DND-41 (cell line): Measurements from ENCODE around the gene KRT2.

Source experiments
- ATAC-seq: fragments of 200-7000 bp; cut with Tn5 transposase; 3 replicates; pipeline ENCODE4 v1.9.1; 2021; ENCODE audit warnings: low read depth; ENCODE audit not compliant: insufficient read depth
- DNase-seq: peaks from one replicate; pipeline ENCODE4 v3.0.0-alpha.2; 2020
- H2AFZ ChIP-seq: 2 replicates; pipeline ENCODE4 v1.6.0; 2012; ENCODE audit warnings: low read depth, low read length
- H3K27ac ChIP-seq: 2 replicates; pipeline ENCODE4 v1.5.1; 2012; ENCODE audit warnings: low read length, inconsistent platforms
- H3K27me3 ChIP-seq: fragments of 200-600 bp; sonication (generic); 2 replicates; pipeline ENCODE4 v1.6.0; 2012; ENCODE audit warnings: low read length, mild to moderate bottlenecking, inconsistent platforms; ENCODE audit not compliant: insufficient read depth, poor library complexity
- H3K36me3 ChIP-seq: 2 replicates; pipeline ENCODE4 v1.5.1; 2012; ENCODE audit warnings: low read length, inconsistent platforms; ENCODE audit not compliant: insufficient read depth
- H3K4me1 ChIP-seq: 2 replicates; pipeline ENCODE4 v1.5.1; 2012; ENCODE audit warnings: mild to moderate bottlenecking, low read length; ENCODE audit not compliant: insufficient read depth
- H3K4me2 ChIP-seq: 2 replicates; pipeline ENCODE4 v1.6.0; 2012; ENCODE audit warnings: mild to moderate bottlenecking, moderate library complexity, low read length, inconsistent platforms; ENCODE audit not compliant: insufficient read depth
- H3K4me3 ChIP-seq, 2 experiments: fragments of 200-600 bp in 1 of 2; shearing (Covaris generic) in 1 of 2; 2 replicates each; pipeline ENCODE4 v1.5.1; 2012 to 2016; ENCODE audit warnings: inconsistent platforms in 2 of 2, low read length in 2 of 2, mild to moderate bottlenecking in 2 of 2, low read depth in 1 of 2, moderate library complexity in 1 of 2
- H3K79me2 ChIP-seq: 2 replicates; pipeline ENCODE4 v1.6.0; 2012; ENCODE audit warnings: low read length, inconsistent platforms; ENCODE audit not compliant: insufficient read depth
- H3K9ac ChIP-seq: 2 replicates; pipeline ENCODE4 v1.6.0; 2012; ENCODE audit warnings: low read depth, mild to moderate bottlenecking, inconsistent platforms, low read length, moderate library complexity
- H3K9me3 ChIP-seq: 2 replicates; pipeline ENCODE4 v1.5.1; 2012; ENCODE audit warnings: low read length, moderate library complexity, mild to moderate bottlenecking, inconsistent platforms; ENCODE audit not compliant: insufficient read depth, severe bottlenecking
- H4K20me1 ChIP-seq: 2 replicates; pipeline ENCODE4 v1.6.0; 2012; ENCODE audit warnings: low read length; ENCODE audit not compliant: insufficient read depth
- EZH2 ChIP-seq: IDR thresholded peaks from 3 replicates; pipeline ENCODE4 v1.6.1; 2012; ENCODE audit warnings: borderline replicate concordance, low read depth, mild to moderate bottlenecking, moderate library complexity, low read length, inconsistent platforms; ENCODE audit not compliant: severe bottlenecking
- TF ChIP-seq, protein P1 (sequence below): IDR thresholded peaks from 2 replicates; pipeline ENCODE4 v1.5.1; 2012; ENCODE audit warnings: borderline replicate concordance, low read length, moderate library complexity, mild to moderate bottlenecking; ENCODE audit not compliant: poor library complexity, severe bottlenecking; ENCODE audit errors: extremely low read depth

Gene KRT2

DNA sequence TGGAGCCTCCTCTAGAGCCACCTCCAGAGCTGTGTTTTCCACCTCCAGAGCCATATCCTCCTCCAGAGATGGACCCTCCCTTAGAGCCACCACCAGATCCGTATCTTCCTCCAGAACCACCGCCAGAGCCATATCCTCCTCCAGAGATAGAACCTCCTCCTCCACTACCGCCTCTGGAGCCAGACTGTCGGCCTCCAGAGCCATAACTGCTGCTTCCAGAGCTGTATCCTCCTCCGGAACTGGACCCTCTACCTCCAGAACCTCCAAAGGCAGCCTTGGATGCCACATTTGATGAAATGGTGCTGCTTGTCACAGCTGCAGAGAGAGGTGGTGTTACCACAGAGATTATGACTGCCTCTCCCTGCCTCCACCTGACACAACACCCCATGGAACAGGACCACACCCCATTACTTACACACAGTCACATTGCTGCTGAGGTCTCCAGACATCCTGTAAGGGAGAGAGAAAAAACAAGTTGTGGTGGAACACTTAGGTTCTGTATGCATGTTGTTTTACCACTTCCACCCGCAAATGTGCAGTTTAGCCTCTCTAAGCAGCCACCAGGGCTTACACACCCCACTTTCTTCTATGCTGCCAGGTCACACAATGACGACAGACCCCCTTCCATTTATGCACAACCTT lies 6.8 kb downstream of the KRT2 start:
- Histone ChIP-seq H3K9ac (no peak overlapping the region), H3K4me3 (no peak overlapping the region), H3K4me2 (no peak overlapping the region), H4K20me1 (peaks cover 3% of the 10 kb centered on the region), H3K9me3 (no peaks in the 10 kb centered on the region), H3K36me3 (no peaks in the 10 kb centered on the region), H3K27me3 (peaks cover 38% of the 10 kb centered on the region), H3K4me1 (no peaks in the 10 kb centered on the region), H2AFZ (no peak overlapping the region), H3K79me2 (no peaks in the 10 kb centered on the region), H3K27ac (no peak overlapping the region)
- DNase-seq (no peak), ATAC-seq (no peak)
- TF ChIP-seq, protein P1, sequence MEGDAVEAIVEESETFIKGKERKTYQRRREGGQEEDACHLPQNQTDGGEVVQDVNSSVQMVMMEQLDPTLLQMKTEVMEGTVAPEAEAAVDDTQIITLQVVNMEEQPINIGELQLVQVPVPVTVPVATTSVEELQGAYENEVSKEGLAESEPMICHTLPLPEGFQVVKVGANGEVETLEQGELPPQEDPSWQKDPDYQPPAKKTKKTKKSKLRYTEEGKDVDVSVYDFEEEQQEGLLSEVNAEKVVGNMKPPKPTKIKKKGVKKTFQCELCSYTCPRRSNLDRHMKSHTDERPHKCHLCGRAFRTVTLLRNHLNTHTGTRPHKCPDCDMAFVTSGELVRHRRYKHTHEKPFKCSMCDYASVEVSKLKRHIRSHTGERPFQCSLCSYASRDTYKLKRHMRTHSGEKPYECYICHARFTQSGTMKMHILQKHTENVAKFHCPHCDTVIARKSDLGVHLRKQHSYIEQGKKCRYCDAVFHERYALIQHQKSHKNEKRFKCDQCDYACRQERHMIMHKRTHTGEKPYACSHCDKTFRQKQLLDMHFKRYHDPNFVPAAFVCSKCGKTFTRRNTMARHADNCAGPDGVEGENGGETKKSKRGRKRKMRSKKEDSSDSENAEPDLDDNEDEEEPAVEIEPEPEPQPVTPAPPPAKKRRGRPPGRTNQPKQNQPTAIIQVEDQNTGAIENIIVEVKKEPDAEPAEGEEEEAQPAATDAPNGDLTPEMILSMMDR, result no peak
- TF ChIP-seq EZH2, result no peak

DNA sequence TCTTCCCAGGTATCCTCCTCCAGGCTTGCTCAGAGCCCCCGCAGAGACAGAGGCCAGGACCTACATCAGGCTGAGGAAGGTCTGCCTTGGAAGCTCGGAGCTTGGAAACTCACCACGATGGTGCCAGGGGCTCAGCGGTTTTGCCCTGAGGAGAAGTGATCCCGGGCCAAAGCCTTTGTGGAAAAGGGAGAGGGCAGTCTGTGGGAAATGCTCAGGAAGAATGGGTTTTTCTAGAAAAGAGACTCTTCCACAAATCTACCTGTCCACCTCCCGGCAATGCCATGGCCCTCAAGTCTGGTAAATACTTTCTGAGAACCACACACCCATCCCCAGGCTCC lies 8.0 kb downstream of the KRT2 start:
- peaks cover 38% of the 10 kb centered on the region for H3K27me3 ChIP-seq
- no peak for ATAC-seq
- no peak for DNase-seq

DNA sequence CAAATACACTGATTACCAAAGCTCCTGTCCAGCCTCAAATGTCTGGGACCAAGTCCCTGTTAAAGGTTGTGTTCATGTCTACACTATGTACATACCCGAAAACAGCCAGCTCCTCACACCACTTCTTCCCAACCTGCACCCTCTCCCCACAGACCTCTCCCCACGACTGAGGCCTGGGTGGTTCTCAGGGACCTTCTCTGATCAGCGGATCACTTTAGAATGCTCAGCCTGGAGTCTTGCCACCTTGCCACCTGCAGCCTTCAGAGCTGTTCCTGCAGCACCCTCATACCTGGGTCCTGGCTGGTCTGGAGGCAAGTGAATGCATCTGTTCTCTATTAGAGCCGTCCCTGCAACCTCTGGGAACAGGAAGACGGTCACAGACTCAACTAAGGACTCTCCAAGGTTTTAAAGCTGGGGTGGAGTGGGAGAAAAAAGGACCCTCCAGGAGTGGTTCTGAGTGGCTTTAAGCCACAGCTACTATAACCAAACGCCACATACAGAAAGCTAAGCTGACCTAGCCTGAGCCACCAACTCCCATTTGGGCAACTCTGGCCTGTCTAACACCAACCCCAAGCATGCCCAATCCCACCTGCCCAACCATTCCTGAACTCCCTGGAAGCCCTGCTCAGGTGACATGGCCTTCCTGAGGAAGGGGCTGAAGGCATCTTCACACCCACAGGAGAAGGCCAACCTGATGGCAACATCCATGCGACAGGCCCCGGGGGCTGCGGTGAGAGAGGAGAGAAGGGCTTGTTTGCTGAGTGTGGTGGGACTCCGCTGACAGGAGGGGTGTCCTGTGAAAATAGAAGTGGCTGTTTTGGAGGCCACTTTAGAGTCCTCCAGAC lies 8.6 kb downstream of the KRT2 start:
- Histone ChIP-seq H3K79me2 (no peaks in the 10 kb centered on the region), H3K4me1 (no peaks in the 10 kb centered on the region), H3K4me2 (no peak overlapping the region), H3K9me3 (no peaks in the 10 kb centered on the region), H3K36me3 (no peaks in the 10 kb centered on the region), H2AFZ (no peak overlapping the region), H3K27ac (no peak overlapping the region), H3K27me3 (peaks cover 38% of the 10 kb centered on the region), H4K20me1 (peaks cover 3% of the 10 kb centered on the region), H3K4me3 (no peak overlapping the region), H3K9ac (no peak overlapping the region)
- ATAC-seq, result no peak
- TF ChIP-seq, protein P1, result no peak
- no peak for TF ChIP-seq EZH2
- DNase-seq, result no peak

More for the DNA sequence above, 8.0 kb downstream of the KRT2 start:
- TF ChIP-seq EZH2, result no peak
- TF ChIP-seq, protein P1, result no peak
- H3K36me3 ChIP-seq, result no peaks in the 10 kb centered on the region
- H3K4me3 ChIP-seq, result no peak overlapping the region
- H3K27ac ChIP-seq, result no peak overlapping the region
- H4K20me1 ChIP-seq, result peaks cover 3% of the 10 kb centered on the region
- no peaks in the 10 kb centered on the region for H3K79me2 ChIP-seq
- H3K4me1 ChIP-seq, result no peaks in the 10 kb centered on the region
- no peak overlapping the region for H2AFZ ChIP-seq
- no peak overlapping the region for H3K4me2 ChIP-seq
- no peaks in the 10 kb centered on the region for H3K9me3 ChIP-seq
- no peak overlapping the region for H3K9ac ChIP-seq
